Heart right ventricle (tissue), 16 donors: ENCODE results near the gene MFAP2. TPM values are rescaled to one million over a fixed set of nuclear protein-coding genes. Genes with fewer than 3 reads are reported as not detected.

ENCODE experiments used
- ATAC-seq, 8 donors: fragments of 200-7000 bp; cut with Tn5 transposase; one replicate each; pipeline ENCODE4 v1.9.1; 2020; ENCODE audit warnings: mild to moderate bottlenecking in 8 of 8, moderate library complexity in 8 of 8, moderate number of reproducible peaks in 1 of 8
- DNase-seq, 2 donors: peaks; one replicate each; pipeline ENCODE4 v3.0.0-alpha.2; 2020
- H3K27ac ChIP-seq, 10 donors: fragments of 200-600 bp; sonication (generic) in 2 of 10; one replicate each; pipeline versions ENCODE4 v1.5.0 to v1.8.0; 2020 to 2022; ENCODE audit warnings: mild to moderate bottlenecking in 3 of 10
- H3K27me3 ChIP-seq, 7 donors: fragments of 200-600 bp; one replicate each; pipeline ENCODE4 v1.8.0; 2021 to 2022; ENCODE audit warnings: mild to moderate bottlenecking in 2 of 7
- H3K36me3 ChIP-seq, 9 donors: fragments of 200-600 bp; sonication (generic) in 1 of 9; one replicate each; pipeline versions ENCODE4 v1.5.0 to v1.8.0; 2020 to 2022; ENCODE audit warnings: mild to moderate bottlenecking in 2 of 9
- H3K4me1 ChIP-seq, 9 donors: fragments of 200-600 bp; sonication (generic) in 1 of 9; one replicate each; pipeline versions ENCODE4 v1.5.0 to v1.8.0; 2020 to 2022; ENCODE audit warnings: mild to moderate bottlenecking in 4 of 9
- H3K4me3 ChIP-seq, 10 donors: fragments of 200-600 bp; sonication (generic) in 2 of 10; one replicate each; pipeline versions ENCODE4 v1.5.0 to v1.8.0; 2020 to 2022; ENCODE audit warnings: mild to moderate bottlenecking in 7 of 10, moderate library complexity in 2 of 10
- H3K9me3 ChIP-seq, 11 donors: fragments of 200-600 bp in 10 of 11; sonication (generic) in 2 of 11; one replicate each; pipeline versions ENCODE4 v1.5.0 to v1.8.0; 2013 to 2022; ENCODE audit warnings: mild to moderate bottlenecking in 2 of 11, control low read depth in 1 of 11, moderate library complexity in 1 of 11
- CTCF ChIP-seq, 9 donors: fragments of 200-600 bp; sonication (generic) in 2 of 9; IDR thresholded peaks; one replicate each; pipeline versions ENCODE4 v1.5.0 to v1.8.0; 2021 to 2022; ENCODE audit warnings: antibody characterized with exemption in 9 of 9, mild to moderate bottlenecking in 5 of 9, moderate library complexity in 1 of 9
- WGBS, 2 donors: extraction: QIAGEN DNeasy Blood & Tissue Kit; methylation state at CpG; one replicate each; pipeline ENCODE4 v1.1.7; 2013; ENCODE audit warnings: inconsistent platforms in 1 of 2; 5-methylcytosine and 5-hydroxymethylcytosine counted together
- intact Hi-C, 10 donors: fragments of 100-400 bp; cut with DNase I; formaldehyde crosslinking; loops; one replicate each; pipeline versions ENCODE4 v1.11.1 to v1.14.2; 2022
- polyA plus RNA-seq, 2 donors: library from polyadenylated mRNA; stranded (reverse); fragments of 200-250 nt; gene quantifications; one replicate each; pipeline ENCODE4 v1.2.3, GENCODE V29; 2013
- total RNA-seq, 10 donors: library from RNA; stranded (reverse); fragmentation: NEBNext Ultra II Directional in 3 of 10; extraction: Animal tissue kit (Norgen Biotek cat#: 25700) in 3 of 10; gene quantifications; one replicate each; pipeline versions ENCODE4 v1.2.1 to v1.2.4, GENCODE V29; 2021 to 2023
- donor health status: Arrhythmogenic right ventricular cardiomyopathy.
- donor health status: ischemic (EF 13 %, LVEDD 7.1; RV severe dilation, severe dysfunction).
- donor health status: healthy with polysubstance abuse.
- donor health status: DM: no; HTN: yes; CAD: no.
- donor health status: DM: no; HTN: no; CAD: no.
- donor health status: ischemic (EF 25% LVEDD 6.9; RV normal size, moderate dysfunction).
- donor health status: ischemic (EF 25% LVEDD 5.7; RV mildly dilated, moderate dysfunction).
- donor health status: healthy.
- donor health status: DM: yes; HTN: yes; CAD: no.
- donor health status: Ischemic cardiomyopathy.
- donor health status: ischemic (EF 35%, LVEDD 5.7; RV mildly dilated, moderate dysfunction).
- donor health status: nonischemic (EF 11% LVEDD 7.7; RV severe dilation, severe dysfunction).
- donor health status: DM: yes; HTN: yes; CAD: no.
- donor health status: PGD.
- donor health status: ischemic (EF 29% LVEDD 5.4; RV normal size, mild dysfunction).
- donor health status: nonischemic (EF 23%, LVEDD 6.1; RV moderate dilation, normal function).

The MFAP2 gene
- total and polyA plus RNA-seq, 12 donors, result 1.3 to 10.5 (median 2.5) TPM

DNA sequence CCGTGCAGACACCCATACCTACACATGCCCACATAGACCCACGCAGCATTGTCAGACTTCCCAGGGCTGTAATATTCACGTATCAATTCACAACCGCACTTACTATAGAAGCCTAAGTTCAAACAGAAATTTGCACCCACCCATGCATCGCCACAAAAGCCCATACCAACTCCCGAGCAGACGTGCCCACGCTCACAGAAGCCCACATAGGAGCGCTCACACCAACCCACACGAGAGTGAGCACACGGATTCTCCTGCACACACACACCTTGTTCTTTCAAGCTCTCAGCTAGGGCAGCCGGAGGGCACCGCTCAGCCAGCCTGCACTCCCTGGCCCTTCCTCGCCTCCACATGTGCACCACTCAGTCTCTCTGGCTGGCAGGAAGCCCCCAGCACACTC is 4.6 kb downstream of the MFAP2 start:
- Histone ChIP-seq H3K27me3 (peaks cover 0 to 23% (median 9%) of the 10 kb centered on the region in 7 donors), H3K36me3 (peaks cover 0 to 3% (median 0%) of the 10 kb centered on the region in 9 donors), H3K9me3 (no peaks in the 10 kb centered on the region), H3K4me1 (peaks cover 9 to 28% (median 17%) of the 10 kb centered on the region in 9 donors), H3K27ac (no peak overlapping the region), H3K4me3 (no peak overlapping the region)
- TF ChIP-seq CTCF (IDR thresholded peaks at IDR 0.05), result no peak
- intact Hi-C loops, result no loop called here
- no peak for ATAC-seq
- no peak for DNase-seq
- 86 to 87% methylated on average over 14 of the region's 14 CpGs for whole genome bisulfite sequencing, 2 donors

GRCh38 chr1:16975211-16975610 is 5.2 kb downstream of the MFAP2 start:
- DNase-seq, result no peak
- intact Hi-C loops, result no loop called here
- H3K27ac ChIP-seq, result no peak overlapping the region
- peaks cover 0 to 7% (median 0%) of the 10 kb centered on the region in 9 donors for H3K36me3 ChIP-seq
- 57 to 66% methylated on average over 14 of the region's 14 CpGs for WGBS, 2 donors
- peaks cover 0 to 17% (median 8%) of the 10 kb centered on the region in 7 donors for H3K27me3 ChIP-seq
- no peaks in the 10 kb centered on the region for H3K9me3 ChIP-seq
- H3K4me3 ChIP-seq, result no peak overlapping the region
- TF ChIP-seq CTCF (IDR thresholded peaks at IDR 0.05), result no peak
- ATAC-seq, result no peak
- peaks cover 8 to 28% (median 17%) of the 10 kb centered on the region in 9 donors for H3K4me1 ChIP-seq

DNA sequence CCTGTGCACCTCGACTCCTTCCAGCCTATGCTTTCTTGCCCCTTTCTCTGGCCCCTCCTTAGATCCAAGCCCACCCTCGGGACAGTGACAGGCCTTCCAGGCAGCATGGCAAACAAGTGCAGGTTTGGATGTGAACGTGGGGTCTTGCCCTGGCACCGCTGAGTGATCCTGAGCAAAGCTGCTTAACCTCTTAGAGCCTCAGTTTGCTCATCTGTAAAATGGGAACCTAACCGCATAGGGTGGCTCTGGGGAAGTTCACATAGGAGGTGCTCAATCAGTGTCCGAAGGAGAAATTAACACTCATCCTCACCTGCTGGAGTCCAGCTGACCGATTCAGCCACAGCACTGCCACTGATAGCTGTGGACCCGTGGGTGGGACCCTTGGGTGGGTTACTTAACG is 7.2 kb downstream of the MFAP2 start:
- intact Hi-C loops, result no loop called here
- no peak for TF ChIP-seq CTCF (IDR thresholded peaks at IDR 0.05)
- H3K4me3 ChIP-seq, result no peak overlapping the region
- H3K4me1 ChIP-seq, result peaks cover 0 to 9% (median 0%) of the 10 kb centered on the region in 9 donors
- DNase-seq (no peak), ATAC-seq (no peak)
- no peaks in the 10 kb centered on the region for H3K9me3 ChIP-seq
- 81 to 88% methylated on average over 9 of the region's 9 CpGs for WGBS, 2 donors
- H3K36me3 ChIP-seq, result peaks cover 0 to 19% (median 0%) of the 10 kb centered on the region in 9 donors
- H3K27me3 ChIP-seq, result no peaks in the 10 kb centered on the region
- H3K27ac ChIP-seq, result no peak overlapping the region

GRCh38 chr1:16972189-16972895 is 8.1 kb downstream of the MFAP2 start:
- ATAC-seq (peak in 1 of 8 donors; percentile 11), DNase-seq (no peak)
- H3K4me3 ChIP-seq, result no peak overlapping the region
- H3K27me3 ChIP-seq, result no peaks in the 10 kb centered on the region
- H3K27ac ChIP-seq, result no peak overlapping the region
- intact Hi-C loops, result no loop called here
- TF ChIP-seq CTCF (IDR thresholded peaks at IDR 0.05), result no peak
- H3K9me3 ChIP-seq, result no peaks in the 10 kb centered on the region
- H3K4me1 ChIP-seq, result peaks cover 0 to 14% (median 3%) of the 10 kb centered on the region in 9 donors
- H3K36me3 ChIP-seq, result peaks cover 0 to 25% (median 0%) of the 10 kb centered on the region in 9 donors
- 80 to 81% methylated on average over 11 of the region's 11 CpGs for WGBS, 2 donors
